ENCODE data around the gene DNAH2. TPM values are rescaled to one million over a fixed set of nuclear protein-coding genes. Genes with fewer than 3 reads are reported as not detected.
A peak's percentile ranks its signal among the peaks of the same experiment; 100 is the strongest.

DNAH2 gene
- total and polyA plus RNA-seq, 2 of the 13 experiments (the other 11 are each of a cell fraction or from before 2014, with no cell fraction given): not detected

DNA sequence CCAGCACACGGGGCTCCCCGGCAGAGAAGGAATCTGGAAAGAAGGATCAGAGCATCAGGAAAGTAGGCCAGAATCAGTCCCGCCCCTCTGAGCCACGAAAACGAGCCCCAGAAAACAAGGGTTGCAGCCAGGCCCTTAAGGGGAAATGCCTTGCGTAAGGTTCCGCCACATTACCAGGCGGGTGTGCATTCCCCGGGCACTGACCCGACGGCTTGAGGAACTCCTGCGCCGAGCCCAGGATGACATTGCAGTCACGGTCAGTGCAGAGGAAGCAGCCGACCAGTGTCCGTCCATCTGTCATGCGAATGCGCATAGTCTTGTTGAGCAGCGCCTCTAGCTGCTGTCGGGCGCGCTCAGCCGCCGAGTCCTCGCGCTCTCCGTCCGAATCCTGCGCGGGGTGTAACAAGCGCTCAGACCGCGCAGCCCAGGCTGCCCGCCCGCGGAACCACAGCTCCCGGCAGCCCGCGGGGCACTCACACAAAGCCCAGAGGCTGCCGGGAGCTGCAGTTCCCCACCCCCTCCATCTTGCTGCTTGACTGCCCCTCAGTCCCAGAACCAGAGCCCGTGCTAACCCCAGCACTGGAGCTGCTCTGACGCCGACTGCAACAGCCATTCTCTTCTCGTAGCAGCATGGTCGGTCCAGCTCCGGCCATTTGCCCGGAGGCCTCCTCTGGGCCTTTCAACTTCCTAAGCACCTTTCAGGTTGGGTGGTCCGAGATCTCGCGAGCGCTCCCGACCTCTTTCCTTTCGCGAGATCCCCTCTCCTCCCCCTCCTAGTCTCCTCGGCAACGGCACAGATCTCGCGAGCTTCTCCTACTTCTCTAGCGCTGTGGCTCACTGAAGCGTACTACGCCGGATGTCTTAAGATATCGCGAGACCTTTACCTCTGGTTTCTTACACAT lies 139.5 kb downstream of the DNAH2 start, which contains the start of gene NAA38 (continued):
- TF ChIP-seq SMC3 (IDR thresholded peaks at IDR 0.05; ENCODE audit: low read length): no peak
- TF ChIP-seq KLF16 (CRISPR knock-in tag; IDR thresholded peaks at IDR 0.05): peak in 1 of 2 experiments; percentile 82; a peak in 2 of 4 replicates
- no peak for TF ChIP-seq ZNF780A (CRISPR knock-in tag; IDR thresholded peaks at IDR 0.05)
- TF ChIP-seq, protein P1, sequence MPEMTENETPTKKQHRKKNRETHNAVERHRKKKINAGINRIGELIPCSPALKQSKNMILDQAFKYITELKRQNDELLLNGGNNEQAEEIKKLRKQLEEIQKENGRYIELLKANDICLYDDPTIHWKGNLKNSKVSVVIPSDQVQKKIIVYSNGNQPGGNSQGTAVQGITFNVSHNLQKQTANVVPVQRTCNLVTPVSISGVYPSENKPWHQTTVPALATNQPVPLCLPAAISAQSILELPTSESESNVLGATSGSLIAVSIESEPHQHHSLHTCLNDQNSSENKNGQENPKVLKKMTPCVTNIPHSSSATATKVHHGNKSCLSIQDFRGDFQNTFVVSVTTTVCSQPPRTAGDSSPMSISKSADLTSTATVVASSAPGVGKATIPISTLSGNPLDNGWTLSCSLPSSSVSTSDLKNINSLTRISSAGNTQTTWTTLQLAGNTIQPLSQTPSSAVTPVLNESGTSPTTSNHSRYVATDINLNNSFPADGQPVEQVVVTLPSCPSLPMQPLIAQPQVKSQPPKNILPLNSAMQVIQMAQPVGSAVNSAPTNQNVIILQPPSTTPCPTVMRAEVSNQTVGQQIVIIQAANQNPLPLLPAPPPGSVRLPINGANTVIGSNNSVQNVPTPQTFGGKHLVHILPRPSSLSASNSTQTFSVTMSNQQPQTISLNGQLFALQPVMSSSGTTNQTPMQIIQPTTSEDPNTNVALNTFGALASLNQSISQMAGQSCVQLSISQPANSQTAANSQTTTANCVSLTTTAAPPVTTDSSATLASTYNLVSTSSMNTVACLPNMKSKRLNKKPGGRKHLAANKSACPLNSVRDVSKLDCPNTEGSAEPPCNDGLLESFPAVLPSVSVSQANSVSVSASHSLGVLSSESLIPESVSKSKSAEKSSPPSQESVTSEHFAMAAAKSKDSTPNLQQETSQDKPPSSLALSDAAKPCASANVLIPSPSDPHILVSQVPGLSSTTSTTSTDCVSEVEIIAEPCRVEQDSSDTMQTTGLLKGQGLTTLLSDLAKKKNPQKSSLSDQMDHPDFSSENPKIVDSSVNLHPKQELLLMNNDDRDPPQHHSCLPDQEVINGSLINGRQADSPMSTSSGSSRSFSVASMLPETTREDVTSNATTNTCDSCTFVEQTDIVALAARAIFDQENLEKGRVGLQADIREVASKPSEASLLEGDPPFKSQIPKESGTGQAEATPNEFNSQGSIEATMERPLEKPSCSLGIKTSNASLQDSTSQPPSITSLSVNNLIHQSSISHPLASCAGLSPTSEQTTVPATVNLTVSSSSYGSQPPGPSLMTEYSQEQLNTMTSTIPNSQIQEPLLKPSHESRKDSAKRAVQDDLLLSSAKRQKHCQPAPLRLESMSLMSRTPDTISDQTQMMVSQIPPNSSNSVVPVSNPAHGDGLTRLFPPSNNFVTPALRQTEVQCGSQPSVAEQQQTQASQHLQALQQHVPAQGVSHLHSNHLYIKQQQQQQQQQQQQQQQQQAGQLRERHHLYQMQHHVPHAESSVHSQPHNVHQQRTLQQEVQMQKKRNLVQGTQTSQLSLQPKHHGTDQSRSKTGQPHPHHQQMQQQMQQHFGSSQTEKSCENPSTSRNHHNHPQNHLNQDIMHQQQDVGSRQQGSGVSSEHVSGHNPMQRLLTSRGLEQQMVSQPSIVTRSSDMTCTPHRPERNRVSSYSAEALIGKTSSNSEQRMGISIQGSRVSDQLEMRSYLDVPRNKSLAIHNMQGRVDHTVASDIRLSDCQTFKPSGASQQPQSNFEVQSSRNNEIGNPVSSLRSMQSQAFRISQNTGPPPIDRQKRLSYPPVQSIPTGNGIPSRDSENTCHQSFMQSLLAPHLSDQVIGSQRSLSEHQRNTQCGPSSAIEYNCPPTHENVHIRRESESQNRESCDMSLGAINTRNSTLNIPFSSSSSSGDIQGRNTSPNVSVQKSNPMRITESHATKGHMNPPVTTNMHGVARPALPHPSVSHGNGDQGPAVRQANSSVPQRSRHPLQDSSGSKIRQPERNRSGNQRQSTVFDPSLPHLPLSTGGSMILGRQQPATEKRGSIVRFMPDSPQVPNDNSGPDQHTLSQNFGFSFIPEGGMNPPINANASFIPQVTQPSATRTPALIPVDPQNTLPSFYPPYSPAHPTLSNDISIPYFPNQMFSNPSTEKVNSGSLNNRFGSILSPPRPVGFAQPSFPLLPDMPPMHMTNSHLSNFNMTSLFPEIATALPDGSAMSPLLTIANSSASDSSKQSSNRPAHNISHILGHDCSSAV (CRISPR knock-in tag; IDR thresholded peaks at IDR 0.05; ENCODE audit: borderline replicate concordance): no peak
- TF ChIP-seq, protein P2, sequence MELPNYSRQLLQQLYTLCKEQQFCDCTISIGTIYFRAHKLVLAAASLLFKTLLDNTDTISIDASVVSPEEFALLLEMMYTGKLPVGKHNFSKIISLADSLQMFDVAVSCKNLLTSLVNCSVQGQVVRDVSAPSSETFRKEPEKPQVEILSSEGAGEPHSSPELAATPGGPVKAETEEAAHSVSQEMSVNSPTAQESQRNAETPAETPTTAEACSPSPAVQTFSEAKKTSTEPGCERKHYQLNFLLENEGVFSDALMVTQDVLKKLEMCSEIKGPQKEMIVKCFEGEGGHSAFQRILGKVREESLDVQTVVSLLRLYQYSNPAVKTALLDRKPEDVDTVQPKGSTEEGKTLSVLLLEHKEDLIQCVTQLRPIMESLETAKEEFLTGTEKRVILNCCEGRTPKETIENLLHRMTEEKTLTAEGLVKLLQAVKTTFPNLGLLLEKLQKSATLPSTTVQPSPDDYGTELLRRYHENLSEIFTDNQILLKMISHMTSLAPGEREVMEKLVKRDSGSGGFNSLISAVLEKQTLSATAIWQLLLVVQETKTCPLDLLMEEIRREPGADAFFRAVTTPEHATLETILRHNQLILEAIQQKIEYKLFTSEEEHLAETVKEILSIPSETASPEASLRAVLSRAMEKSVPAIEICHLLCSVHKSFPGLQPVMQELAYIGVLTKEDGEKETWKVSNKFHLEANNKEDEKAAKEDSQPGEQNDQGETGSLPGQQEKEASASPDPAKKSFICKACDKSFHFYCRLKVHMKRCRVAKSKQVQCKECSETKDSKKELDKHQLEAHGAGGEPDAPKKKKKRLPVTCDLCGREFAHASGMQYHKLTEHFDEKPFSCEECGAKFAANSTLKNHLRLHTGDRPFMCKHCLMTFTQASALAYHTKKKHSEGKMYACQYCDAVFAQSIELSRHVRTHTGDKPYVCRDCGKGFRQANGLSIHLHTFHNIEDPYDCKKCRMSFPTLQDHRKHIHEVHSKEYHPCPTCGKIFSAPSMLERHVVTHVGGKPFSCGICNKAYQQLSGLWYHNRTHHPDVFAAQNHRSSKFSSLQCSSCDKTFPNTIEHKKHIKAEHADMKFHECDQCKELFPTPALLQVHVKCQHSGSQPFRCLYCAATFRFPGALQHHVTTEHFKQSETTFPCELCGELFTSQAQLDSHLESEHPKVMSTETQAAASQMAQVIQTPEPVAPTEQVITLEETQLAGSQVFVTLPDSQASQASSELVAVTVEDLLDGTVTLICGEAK (IDR thresholded peaks at IDR 0.05): no peak
- TF ChIP-seq, protein P2 (CRISPR knock-in tag; IDR thresholded peaks at IDR 0.05): no peak; the same call in 1 of the 2 replicates
- TF ChIP-seq, protein P3, sequence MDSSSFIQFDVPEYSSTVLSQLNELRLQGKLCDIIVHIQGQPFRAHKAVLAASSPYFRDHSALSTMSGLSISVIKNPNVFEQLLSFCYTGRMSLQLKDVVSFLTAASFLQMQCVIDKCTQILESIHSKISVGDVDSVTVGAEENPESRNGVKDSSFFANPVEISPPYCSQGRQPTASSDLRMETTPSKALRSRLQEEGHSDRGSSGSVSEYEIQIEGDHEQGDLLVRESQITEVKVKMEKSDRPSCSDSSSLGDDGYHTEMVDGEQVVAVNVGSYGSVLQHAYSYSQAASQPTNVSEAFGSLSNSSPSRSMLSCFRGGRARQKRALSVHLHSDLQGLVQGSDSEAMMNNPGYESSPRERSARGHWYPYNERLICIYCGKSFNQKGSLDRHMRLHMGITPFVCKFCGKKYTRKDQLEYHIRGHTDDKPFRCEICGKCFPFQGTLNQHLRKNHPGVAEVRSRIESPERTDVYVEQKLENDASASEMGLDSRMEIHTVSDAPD (CRISPR knock-in tag; IDR thresholded peaks at IDR 0.05): no peak
- TF ChIP-seq SMAD1 (CRISPR knock-in tag; IDR thresholded peaks at IDR 0.05; ENCODE audit: borderline replicate concordance, low read depth): 0 out of 2 replicates have a peak, but pooled peaks have one; percentile 60
